HG02763 (cell line): ENCODE results near the gene MPPED1.

Source experiments
- ATAC-seq: cut with Tn5 transposase; IDR thresholded peaks from one replicate; pipeline ENCODE4 v1.9.1; 2021; ENCODE audit warnings: mild to moderate bottlenecking, moderate library complexity; ENCODE audit not compliant: unreplicated experiment

The MPPED1 gene

DNA sequence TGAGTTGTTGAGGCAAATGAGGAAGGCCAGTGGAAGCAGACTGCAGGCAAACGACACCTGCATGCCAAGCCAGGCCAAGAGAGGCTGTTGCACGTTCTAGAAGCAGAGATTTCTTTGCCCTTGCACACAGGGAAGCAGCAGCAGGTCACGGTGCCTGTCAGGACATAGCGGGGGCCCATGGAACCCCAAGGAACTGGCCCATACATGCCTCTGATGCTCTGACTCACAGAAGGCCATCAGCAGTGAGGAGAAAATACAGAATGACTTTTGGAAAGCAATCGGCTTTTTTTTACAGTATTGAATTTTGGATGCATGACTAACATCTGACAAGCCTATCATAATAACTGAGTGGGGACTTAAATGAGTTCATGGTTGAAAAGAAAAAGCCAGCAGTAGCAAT is 123.9 kb downstream of the MPPED1 start:
- ATAC-seq = no peak

DNA sequence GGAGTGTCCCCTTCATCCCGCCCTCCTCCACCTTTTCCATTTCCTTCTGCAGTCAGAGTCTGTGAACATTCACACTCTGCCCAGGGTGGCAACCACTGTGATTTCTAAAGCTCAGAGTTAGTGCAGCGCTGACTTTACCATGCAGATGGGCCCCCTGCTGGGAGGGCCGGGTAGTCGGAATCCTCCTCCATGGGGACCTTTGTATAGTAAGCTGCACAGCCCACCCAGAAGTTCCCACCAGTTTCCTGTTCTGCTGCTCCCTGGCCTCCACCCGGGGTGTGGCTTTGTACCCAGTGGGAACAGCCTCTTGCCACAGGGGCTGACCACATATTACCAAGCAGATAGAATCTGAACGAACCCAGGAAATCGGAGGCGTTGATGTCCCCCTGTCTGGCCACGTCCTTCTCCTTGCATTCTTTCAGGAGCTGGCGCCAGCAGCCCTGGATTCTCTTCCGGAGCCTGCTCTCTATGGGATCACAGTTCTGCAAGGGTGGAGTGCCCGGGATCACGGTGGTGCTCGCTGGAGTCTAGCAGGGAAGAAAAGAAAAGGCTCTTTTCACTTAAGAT is 125.3 kb downstream of the MPPED1 start:
- no peak for ATAC-seq

DNA sequence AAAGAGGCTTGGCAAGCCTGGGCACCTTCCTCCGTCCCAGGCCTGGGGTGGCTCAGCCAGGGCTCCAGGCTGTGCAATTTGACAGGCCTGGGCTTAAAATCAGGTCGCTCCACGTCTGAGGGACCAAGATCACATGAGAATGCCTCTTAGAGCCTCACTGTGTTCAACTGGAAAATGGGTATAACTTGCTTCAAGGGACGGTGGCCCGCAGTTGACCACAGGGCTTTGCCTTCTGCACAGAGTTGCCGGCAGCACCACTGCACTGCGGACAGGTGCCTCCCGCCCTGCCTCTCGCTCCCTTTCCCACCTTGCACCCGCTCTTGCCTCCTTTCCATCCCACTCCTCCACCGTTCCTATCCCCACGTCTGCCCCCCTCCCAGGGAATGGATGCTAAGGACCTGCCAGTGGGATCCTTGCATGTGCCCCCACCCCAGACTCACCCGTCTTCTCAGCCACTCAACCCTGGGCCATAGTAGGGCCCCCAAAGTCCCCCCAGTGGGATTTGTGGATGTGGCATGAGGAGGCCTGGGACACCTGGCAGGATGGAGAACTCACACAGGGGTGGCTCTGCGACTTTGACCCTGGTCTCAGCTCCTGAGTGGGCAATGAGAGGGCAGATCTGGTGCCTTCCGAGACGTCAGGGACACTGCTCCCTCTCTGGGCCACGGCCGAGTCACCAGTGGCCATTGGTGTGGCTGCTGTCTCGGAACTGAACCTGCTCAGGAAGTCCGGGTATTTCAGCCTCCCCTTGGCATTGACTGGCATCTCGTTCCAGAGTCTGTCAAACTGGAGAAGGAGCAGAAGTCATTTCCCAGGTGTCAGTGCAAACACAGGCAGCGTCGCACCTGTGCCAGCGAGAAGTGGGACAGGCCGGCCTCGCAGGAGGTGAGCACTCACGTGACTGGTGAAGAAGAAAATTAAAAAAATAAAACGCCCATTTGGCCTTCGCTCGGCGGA is 128.0 kb downstream of the MPPED1 start:
- ATAC-seq = no peak

GRCh38 chr22:43540529-43540923 is 128.7 kb downstream of the MPPED1 start:
- no peak for ATAC-seq

DNA sequence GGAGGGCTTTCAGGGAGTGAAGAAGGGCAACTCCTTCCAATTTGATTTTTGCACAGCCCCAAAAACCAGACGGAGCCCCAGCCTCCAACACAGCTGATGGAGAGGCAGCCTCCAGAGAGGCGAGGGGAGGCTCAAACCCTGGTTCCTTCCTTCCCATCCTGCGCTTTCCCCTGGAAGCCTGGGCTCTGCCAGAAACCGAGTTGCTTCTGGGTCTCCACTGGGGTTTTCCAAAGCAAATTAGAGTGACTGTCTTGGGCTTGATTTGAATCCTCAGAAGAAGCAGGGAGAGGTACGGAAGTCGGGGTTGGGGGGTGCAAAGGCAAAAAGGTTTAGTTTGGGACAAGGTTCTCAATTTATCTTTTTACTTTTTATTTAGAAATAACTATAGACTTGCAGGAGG is 129.2 kb downstream of the MPPED1 start:
- no peak for ATAC-seq

GRCh38 chr22:43541462-43542407 is 129.9 kb downstream of the MPPED1 start:
- no peak for ATAC-seq

DNA sequence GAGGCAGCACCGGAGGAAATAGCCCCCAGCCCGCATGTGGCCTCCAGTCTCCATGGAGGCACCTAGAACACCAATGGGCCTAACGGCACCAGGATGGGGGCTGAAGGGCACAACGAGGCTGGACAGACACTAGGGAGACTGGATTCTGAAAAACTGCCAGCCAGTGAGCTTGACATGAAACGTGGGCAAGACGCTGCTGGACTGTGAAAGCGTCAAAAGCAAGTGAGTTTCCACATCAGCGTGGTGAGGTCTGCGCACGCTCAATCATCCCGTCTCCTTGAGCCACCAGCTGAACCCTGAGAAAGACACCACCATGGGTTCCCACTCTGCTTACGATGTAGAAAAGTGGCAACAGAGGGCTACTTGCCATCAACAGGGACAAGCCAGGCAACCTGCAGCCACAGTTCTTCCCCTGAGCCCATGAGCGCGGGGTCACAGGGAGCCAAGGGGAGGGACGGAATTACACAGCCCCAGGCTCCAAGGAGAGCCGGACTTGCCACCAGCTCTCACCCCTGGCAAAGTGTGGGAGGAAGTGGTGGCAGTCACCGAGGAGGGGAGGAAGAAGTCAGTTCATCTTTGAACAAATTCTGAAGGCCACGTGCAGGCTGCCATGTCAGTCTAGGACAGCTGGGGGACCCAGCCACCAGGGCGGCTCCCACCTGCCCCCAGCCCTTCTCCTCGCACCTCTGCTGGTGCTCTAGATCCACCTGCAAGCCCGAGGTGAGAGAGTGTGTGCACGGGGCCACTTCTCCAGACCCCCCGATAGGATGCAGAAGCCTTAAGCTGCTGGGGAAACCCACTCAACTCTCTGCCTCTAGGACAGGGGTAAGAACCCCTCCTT is 131.1 kb downstream of the MPPED1 start:
- no peak for ATAC-seq

DNA sequence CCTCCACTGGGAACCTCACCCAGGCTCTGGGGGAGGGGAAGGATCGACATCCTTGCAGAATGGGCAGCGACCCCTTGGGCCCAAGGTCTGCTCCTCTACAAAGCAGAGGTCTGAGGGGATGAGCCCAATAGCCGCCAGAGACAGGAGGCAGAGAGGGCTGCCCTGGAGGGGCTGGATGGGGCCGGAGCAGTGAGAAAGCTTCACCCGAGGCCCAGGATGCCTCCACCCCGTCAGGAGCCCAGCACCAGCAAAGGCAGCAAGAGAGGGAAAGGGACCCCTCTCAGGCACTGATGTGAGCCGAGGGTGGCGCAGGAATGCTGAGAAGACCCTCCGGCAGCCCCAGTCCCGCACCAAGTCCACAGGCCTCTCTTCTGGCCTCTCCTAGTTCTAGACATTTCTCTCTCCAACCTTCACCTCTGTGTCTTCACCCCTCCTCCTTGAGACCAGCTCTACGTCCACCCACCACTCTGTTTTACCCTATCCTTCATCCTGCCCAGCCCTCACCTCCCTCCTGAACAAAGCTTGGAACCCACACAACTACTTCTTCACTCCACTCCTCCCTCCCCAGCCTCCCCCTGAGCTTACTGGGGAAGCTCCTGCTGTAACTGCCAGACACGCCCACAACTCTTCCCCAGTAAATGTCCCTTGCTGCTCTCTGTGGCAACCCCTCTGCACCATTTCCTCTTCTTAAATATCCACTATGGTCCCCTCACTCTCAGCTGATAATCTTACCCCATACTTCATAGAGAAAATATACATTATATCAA is 131.9 kb downstream of the MPPED1 start:
- no peak for ATAC-seq

- no peak for ATAC-seq
Measured at GRCh38 chr22:43544289-43544673, 132.5 kb downstream of the MPPED1 start.

DNA sequence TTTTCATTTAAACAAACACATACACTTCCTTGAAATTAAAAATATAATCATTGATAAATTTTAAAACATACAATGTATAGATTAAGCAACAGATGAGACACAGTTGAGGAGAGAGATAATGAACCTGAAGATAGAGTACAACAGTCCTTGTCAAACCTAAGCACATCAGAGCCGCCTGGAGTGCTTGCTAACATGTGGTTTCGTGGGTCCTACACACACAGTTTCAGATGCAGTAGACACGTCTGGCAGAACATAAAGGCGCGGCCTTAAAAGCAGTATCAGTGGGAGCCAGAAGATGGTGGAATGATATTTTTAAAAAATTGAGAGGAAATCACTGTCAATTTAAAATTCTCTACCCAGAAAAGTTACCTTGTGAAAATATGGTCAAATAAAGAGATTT is 134.4 kb downstream of the MPPED1 start:
- no peak for ATAC-seq

DNA sequence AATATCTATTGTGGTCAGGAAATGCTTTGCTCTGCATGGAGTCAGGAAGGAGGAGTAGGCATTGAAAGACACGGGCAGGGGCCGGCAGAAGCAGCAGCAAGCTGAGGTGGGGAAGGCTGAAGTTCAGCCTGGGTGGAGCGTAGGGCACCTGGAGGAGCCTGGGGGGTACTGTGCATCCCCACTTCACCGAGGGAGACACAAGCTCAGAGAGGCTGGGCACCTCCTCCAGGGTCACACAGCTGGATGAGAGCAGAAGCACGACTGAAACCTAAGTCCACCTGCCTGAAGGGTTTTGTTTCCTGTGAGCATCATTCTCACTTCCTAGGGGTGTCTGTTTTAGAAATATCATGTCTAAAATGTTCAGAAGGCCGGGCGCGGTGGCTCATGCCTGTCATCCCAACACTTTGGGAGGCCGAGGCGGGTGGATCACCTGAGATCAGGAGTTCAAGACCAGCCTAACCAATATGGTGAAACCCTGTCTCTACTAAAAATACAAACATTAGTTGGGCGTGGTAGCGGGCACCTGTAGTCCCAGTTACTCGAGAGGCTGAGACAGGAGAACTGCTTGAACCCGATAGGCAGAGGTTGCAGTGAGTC is 138.3 kb downstream of the MPPED1 start:
- no peak for ATAC-seq

GRCh38 chr22:43550672-43551071 is 138.9 kb downstream of the MPPED1 start:
- ATAC-seq = no peak

- ATAC-seq = no peak
Measured at GRCh38 chr22:43553451-43554258, 141.8 kb downstream of the MPPED1 start.

DNA sequence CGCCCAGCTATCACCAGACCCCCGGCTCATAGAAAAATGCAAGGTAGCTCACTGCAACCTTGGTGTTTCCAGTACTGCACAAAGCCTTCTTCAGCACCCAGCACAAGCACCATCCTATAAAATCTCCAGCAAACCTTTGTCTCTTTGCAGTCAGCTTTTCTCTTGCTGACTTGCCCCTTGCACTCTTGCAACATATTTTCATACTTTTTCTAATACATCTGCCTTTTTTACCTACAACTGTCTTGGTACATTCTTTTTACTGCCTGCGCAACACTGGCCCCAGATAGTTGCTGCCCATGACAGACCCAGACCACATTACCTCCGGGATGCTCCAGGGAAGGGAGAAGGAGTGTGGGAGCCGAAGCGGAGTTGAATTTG is 142.4 kb downstream of the MPPED1 start:
- ATAC-seq = no peak

DNA sequence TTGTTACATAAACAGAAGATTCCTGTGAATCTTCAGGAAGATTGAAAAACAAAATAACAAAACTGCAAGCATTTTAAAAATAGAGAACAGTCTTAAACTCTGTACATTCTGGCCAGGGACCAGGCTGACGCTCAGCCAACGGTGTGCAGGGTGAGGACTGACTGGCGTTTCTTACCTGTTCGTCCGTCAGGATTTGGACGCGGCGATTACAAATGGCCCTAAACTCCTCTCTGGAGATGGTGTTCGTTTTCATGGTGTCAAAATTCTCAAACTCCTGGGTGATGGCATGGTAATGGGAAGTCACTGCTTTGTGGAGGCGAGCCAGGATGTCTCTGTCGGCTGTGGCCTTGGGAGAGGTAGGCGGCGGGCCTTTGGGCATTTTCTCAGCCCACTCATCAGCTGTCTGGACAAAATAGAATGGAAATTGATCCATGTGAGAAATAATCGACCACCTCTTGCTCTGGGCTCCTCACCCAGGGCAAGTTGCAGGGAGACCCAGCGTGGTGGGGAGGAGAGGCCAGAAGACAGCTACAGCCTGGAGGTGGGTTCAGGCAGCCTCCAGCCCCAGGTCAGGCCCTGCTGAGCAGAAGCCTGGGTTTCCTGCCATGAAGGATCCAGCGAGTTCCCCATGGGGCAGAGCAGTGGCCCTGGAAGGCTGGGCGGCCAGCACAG is 143.0 kb downstream of the MPPED1 start:
- ATAC-seq = no peak

- no peak for ATAC-seq
Measured at GRCh38 chr22:43555561-43556515, 144.0 kb downstream of the MPPED1 start.
